SJCRH30 (cell line): Measurements from ENCODE around the gene PJA2. TPM values are rescaled to one million over a fixed set of nuclear protein-coding genes. Genes with fewer than 3 reads are reported as not detected.
"Not testable (repeated sequence)": the region's sequence is repeated elsewhere in the genome, so short reads cannot be mapped to it uniquely, and the experiment has no call there.

Experiments used
- DNase-seq, 2 experiments: peaks; one replicate each; pipeline ENCODE4 v3.0.0-alpha.2; 2015 to 2020
- H3K27ac ChIP-seq: fragments of 250-450 bp; sonication (Bioruptor Pico); 2 replicates; pipeline ENCODE4 v1.5.1; 2020; ENCODE audit warnings: mild to moderate bottlenecking, moderate library complexity
- H3K27me3 ChIP-seq: fragments of 250-450 bp; sonication (Bioruptor Pico); 2 replicates; pipeline ENCODE4 v1.5.1; 2020; ENCODE audit warnings: mild to moderate bottlenecking, moderate library complexity
- H3K36me3 ChIP-seq: fragments of 250-450 bp; sonication (Bioruptor Pico); 2 replicates; pipeline ENCODE4 v1.5.1; 2020; ENCODE audit warnings: mild to moderate bottlenecking, moderate library complexity
- H3K4me1 ChIP-seq: fragments of 250-450 bp; sonication (Bioruptor Pico); 2 replicates; pipeline ENCODE4 v1.5.1; 2020; ENCODE audit warnings: mild to moderate bottlenecking, moderate library complexity
- H3K4me3 ChIP-seq: fragments of 250-450 bp; sonication (Bioruptor Pico); 2 replicates; pipeline ENCODE4 v1.5.1; 2020; ENCODE audit warnings: mild to moderate bottlenecking, moderate library complexity
- H3K9me3 ChIP-seq: fragments of 250-450 bp; sonication (Bioruptor Pico); replicated peaks from 2 replicates; pipeline ENCODE4 v1.5.1; 2020; ENCODE audit warnings: mild to moderate bottlenecking, moderate library complexity
- total RNA-seq: library from RNA; depleted of rRNA; stranded (reverse); fragments of >200 nt; shearing (Covaris generic); gene quantifications from 2 replicates; pipeline ENCODE4 v1.2.3, GENCODE V29; 2014

Gene PJA2
- total RNA-seq, 1 experiment from 2014 or later: 67.1 TPM

DNA sequence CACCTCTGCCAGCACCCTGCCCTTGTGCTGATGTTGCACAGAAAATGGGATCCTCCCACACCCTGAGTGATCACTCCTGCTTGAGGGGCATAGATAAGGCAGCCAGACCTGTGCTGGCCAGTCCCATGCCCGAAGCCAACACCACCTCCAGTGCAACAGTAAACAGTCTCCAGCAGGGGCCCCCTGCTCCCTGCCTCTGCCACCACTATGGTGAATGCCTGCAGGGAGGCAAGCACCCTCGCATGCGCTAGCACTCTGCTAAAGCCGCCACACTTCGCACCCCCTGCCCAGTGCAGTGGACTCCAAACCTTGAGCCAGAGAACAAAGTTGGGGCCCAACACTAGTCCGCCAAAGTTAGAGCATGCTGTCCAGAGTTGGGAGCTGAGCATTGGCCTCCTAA is 118.7 kb downstream of the PJA2 start:
- no peak for DNase-seq
- Histone ChIP-seq H3K27me3 (no peaks in the 10 kb centered on the region), H3K27ac (no peak overlapping the region), H3K36me3 (no peaks in the 10 kb centered on the region), H3K9me3 (no peaks in the 10 kb centered on the region), H3K4me1 (no peaks in the 10 kb centered on the region), H3K4me3 (no peak overlapping the region)

DNA sequence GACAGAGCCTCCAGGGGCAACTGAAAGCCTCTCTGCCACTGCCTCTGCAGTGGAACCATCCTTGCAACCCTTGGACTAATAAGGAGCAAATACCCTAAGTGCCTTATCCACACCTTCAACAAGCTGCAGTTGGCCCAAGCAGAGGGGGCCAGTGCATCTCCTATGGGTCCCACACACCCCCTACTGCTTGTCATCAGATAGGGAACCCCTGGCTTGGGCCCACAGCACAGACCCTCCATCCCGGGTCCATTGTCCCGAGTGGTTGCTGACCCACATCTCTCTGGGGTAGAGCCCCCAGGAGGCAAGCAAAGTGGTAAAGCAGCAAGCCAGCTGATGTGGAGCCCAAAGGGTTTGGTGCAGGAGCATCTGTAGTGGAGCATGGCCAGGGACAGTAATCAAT is 119.5 kb downstream of the PJA2 start:
- DNase-seq: no peak
- no peaks in the 10 kb centered on the region for H3K4me1 ChIP-seq
- no peaks in the 10 kb centered on the region for H3K36me3 ChIP-seq
- no peak overlapping the region for H3K27ac ChIP-seq
- no peak overlapping the region for H3K4me3 ChIP-seq
- H3K27me3 ChIP-seq: no peaks in the 10 kb centered on the region
- H3K9me3 ChIP-seq: no peaks in the 10 kb centered on the region

DNA sequence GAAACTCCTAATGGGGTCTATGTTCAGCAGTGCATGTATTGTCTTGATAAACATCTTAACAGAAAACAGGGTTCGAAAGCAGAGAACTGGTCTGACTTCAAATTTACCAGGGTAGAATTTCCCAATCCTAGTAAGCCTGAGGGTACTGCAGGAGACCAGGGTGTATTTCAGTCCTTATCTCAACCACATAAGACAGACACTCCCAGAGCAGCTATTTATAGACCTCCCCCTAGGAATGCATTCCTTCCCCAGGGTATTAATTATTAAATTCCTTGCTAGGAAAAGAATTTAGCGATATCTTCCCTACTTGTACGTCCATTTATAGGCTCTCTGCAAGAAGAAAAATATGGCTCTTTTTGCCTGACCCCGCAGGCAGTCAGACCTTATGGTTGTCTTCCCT is 123.1 kb downstream of the PJA2 start:
- H3K4me3 ChIP-seq, H3K36me3 ChIP-seq, H3K27ac ChIP-seq, H3K4me1 ChIP-seq, DNase-seq, H3K27me3 ChIP-seq, H3K9me3 ChIP-seq: not testable (repeated sequence)
